GM21390 (cell line): ENCODE measurements around the gene AZGP1.
"Not testable (repeated sequence)": the region's sequence is repeated elsewhere in the genome, so short reads cannot be mapped to it uniquely, and the experiment has no call there.

ENCODE experiments used
- ATAC-seq: cut with Tn5 transposase; IDR thresholded peaks from one replicate; pipeline ENCODE4 v1.9.1; 2021; ENCODE audit not compliant: unreplicated experiment

Gene AZGP1

DNA sequence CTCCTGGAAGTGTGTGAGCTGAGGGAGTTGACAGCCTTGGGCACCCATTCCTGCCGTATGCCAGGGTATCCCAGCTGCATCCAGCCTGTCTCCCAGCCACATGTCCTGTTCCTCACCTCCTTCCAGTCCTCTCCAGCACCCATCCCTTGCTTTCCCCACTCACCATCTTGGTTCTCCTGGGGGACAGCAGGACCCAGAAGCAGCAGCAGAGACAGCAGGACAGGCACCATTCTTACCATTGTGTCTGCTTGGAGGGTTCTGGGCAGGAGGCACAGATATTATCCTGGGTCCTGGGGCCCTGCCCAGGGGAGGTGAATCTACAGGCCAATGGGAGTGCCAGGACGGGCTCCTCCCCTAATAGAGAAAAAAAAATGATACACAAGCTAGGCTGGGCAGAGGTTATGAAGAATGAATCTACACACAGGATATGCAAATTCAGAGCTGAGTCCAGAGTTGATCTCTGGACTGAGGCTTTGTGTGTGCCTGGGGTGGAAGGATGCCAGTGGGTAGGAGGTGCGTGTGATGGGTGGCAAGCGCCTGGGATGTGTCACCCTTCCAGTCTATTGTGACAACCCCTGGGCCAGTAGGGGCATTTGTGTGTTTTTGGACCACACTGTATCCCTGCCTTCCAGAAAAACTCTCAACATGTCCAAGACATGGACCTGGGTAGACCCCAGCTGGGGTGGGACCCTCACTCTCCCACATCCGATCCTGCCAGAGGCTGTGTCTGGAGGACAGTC is at the start of gene AZGP1:
Gene AZGP1, minus strand, starts transcription at position 250 of the 740 bp plus-strand sequence. Its CDS starts 11 bp downstream, at position 239.
- ATAC-seq = no peak

DNA sequence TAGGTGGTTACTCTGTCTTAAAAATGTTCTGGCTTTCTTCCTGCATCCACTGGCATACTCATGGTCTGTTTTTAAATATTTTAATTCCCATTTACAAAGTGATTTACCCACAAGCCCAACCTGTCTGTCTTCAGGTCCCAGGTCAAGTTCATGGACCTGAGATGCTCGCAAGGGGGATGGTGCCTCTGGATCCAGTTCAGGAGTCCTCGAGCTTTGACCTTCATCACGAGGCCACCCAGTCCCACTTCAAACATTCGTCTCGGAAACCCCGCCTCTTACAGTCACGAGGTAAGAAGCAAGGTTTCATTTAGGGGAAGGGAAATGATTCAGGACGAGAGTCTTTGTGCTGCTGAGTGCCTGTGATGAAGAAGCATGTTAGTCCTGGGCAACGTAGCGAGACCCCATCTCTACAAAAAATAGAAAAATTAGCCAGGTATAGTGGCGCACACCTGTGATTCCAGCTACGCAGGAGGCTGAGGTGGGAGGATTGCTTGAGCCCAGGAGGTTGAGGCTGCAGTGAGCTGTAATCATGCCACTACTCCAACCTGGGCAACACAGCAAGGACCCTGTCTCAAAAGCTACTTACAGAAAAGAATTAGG is 48.3 kb upstream of the AZGP1 start:
- no peak for ATAC-seq

DNA sequence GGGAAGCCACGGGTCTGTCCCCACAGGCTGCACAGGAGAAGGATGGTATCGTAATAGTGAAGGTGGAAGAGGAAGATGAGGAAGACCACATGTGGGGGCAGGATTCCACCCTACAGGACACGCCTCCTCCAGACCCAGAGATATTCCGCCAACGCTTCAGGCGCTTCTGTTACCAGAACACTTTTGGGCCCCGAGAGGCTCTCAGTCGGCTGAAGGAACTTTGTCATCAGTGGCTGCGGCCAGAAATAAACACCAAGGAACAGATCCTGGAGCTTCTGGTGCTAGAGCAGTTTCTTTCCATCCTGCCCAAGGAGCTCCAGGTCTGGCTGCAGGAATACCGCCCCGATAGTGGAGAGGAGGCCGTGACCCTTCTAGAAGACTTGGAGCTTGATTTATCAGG is 47.7 kb upstream of the AZGP1 start:
- ATAC-seq = no peak

DNA sequence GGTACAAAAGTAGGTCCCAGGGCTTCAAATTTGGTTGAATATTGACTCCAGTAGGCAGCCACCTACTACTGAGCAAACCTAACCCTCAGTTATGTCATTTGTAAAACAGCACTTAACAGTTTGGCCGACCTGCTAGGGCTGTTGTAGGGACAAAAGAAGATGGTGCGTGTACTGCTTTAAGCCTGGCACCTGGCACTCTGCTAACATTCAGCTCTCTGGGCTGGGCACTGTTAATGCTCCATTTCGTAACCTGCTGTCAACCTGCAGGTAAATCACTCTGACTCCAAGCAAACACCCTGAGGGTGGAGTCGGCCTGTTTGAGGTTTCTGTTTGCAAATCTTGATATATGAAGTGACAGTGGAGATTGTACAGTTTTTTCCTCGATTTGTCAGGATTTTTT is 46.8 kb upstream of the AZGP1 start:
- ATAC-seq = no peak

DNA sequence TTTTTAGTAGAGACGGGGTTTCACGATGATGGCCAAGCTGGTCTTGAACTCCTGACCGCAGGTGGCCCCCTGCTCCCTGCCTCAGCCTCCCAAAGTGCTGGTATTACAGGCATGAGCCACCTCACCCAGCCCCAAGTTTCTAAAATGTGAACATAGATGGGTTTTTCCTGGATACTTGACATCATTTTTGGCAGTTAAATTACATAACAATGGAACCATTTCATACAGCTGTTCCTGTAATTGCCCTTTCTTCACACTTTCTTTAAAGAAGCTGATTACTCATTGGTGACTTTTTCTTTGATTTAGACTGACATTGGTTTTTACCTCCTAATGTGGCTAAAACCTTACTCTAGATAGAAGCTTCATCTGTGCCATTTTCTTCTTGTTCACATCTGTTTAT is 45.5 kb upstream of the AZGP1 start:
- ATAC-seq = no peak

DNA sequence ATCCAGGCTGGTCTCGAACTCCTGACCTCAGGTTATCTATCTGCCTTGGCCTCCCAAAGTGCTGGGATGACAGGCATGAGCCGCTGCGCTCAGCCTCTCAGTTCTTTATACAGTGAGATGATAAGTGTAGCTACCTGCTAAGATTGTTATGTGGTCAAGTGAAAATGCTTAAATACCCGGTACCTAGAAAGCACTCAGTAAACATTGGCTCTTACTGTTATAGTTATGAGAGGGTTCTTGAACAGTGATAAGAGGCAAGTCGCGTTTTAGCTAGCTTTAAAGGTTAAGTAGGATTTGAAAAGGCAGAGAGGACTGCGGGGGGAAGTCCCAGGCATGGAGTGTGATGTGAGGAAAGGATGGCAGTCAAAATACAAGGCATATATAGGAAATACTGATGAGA is 44.1 kb upstream of the AZGP1 start:
- no peak for ATAC-seq

DNA sequence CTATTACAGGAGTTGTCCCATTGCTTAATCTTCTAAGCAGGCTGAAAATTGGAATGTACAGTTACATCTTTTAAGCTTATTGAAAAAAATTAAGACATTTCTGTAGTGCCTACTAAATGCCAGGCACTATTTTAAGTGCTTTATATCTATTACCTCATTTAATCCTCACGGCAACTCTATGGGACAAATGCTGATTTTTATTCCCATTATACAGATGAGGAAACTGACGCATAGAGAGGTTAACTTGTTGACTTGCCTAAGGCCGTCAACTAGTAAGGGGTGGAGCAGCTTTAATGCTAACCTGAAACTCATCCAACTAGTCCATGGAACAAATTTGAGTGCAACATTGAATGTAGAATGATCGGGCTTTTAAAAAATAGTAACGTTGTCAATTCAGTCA is 42.0 kb upstream of the AZGP1 start:
- no peak for ATAC-seq

DNA sequence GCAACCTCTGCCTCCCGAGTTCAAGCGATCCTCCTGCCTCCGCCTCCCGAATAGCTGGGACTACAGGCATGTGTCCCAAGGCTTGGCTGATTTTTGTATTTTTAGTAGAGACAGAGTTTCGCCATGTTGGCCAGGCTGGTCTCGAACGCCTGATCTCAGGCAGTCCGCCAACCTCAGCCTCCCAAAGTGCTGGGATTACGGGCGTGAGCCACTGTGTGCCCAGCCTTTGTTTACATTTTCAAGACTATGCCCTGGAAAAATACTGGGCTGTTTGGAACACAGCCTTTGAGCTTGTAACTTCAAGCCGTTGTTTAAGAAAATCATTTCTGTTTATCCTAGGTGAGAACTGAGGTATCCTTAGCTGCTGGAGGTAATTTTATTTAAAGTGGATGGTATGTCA is 41.5 kb upstream of the AZGP1 start:
- no peak for ATAC-seq

DNA sequence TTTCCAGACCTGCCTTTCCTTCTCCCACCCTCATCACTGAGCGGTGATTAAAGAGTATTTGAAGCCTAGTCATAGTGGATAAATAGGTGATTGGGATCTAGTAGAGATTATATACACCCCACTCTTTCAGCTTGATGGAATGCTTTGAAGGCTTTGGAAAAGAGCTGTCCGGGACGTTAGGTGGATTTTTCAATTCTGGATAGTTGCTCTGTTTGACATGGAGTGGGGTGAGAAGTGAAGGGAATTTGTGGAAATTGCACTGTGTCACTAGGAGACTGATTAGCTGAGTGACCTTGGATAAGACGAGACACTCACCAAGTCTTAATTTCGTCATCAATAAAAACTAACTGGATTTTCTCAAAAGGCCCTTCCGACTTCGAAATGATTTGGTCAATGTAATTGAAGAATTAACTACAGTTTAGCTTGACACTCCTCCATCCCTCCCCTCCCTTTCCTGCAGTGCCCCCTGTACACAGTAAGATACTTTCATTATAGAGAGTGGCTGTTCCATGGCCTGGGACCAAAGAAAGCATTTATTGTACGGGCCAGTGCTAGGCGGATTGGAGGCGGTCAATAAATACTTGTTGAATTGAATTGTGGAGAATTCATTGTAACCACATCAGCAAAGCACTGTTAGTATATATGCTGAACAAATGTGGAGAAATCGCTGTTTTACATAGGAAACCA is 40.5 kb upstream of the AZGP1 start:
- ATAC-seq = no peak

DNA sequence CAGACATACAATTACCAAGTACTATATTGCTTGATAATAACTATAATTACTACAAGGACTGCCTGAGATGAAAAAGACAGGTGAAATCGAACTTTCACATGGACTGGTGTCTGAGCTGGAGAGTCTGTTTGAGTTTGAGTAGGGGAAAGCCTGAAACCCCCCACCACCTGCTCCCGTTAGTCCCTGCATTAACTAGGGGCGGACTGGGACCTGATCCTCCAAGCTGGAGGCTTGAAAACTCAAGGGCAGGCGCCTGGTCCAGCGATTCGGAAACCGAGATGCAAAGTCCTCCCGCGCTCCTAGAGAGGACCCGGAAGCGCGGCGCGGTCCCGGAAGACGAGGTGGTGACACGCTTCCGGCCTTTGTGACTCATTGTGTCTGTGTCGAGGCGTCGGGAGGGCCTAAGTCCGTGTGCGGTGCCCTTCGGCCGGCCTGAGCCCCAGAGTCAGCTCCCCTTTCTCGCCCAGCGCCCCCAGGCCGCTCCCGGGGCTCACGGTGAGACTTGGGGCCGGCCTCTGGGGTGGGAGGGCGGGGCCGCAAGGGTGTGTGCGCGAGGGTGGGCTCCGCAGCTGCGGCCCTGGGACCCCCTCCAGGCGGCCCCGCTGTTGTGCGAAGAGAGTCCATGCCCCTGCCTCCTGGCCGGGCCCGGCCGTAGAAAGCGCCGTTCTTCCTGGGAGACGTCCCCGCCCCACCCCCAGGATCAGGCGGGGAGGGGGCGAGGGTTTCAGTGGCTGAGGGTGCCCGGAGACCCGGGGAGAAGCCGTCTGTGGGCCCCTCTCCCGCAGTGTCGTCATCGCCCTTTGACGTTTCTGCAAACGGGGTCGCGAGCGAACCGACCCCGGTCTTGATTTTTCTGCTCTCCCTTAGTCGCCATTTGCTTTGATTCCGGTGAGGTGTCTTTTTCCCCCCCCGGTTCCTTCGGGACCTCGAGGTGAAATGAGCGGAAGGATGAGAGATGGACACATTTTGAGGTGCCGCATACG is 39.7 kb upstream of the AZGP1 start, which contains the start of gene ZKSCAN1:
Gene ZKSCAN1, plus strand, starts transcription at position 365 of the 983 bp plus-strand sequence. CDS start 7,911 bp downstream, outside the sequence.
- ATAC-seq = peak; percentile 95

DNA sequence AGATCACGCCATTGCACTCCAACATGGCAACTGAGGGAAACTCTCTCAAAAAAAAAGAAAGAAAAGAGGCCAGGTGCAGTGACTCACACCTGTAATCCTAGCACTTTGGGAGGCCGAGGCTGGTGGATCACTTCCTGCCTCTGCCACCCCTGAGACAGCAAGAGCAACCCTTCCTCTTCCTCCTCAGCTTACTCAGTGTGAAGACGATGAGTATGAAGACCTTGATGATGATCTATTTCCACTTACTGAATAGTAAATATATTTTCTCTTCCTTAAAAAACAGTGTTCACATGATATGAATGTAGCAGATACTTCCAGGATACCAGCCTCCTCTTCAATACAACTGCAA is 37.5 kb upstream of the AZGP1 start:
- ATAC-seq = no peak

DNA sequence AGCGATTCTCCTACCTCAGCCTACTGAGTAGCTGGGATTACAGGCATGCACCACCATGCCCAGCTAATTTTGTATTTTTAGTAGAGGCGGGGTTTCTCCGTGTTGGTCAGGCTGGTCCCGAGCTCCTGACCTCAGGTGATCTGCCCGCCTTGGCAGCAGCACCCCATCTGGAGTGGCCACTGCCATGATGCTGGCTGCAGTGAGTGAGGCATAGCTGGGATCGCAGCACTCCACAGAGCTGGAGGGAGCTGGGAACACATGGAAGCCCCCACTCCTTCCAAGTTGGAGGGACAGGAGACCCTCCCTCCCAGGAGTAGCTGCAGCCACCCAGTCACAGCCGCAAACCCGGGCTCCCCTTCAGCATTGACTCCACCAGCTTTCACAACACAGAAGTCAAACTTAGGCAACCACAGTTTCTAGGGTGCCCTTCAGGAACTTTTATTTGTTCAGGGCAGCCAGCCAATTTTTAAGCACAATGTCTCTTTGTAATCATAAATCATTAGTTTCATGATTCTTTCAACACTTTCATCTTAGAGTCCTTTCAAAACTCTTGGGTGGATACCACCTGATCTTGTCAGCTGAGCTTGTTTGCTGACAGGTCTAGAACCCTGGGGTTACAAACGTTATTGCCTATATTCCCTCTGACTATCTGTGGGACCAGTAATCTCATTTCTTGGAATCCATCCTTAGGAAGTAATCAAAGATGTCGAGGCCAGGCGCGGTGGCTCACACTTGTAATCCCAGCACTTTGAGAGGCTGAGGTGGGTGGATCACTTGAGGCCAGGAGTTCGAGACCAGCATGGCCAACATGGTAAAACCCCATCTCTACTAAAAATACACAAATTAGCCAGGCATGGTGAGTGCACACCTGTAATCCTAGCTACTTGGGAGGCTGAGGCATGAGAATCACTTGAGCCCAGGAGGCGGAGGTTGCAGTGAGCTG is 36.8 kb upstream of the AZGP1 start:
- not testable (repeated sequence) for ATAC-seq

DNA sequence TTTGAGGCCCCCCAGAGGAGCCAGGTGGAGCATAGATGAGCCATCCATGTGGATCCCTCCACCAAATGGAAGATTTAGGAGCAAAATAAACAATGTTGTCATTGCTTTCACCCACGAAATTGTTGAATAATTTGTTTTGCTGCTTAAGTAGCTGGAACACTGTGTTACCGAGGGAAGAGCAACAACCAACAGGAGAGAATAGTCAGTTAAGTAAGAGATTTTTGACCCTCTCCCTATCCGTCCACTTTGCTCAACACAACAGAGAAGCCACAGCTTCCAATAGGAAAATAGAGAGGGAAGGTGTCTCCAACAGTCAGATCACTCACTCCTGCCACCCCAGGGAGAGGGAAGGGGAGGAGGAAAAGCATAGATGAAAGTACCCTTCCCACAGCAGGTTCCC is 35.7 kb upstream of the AZGP1 start:
- no peak for ATAC-seq

DNA sequence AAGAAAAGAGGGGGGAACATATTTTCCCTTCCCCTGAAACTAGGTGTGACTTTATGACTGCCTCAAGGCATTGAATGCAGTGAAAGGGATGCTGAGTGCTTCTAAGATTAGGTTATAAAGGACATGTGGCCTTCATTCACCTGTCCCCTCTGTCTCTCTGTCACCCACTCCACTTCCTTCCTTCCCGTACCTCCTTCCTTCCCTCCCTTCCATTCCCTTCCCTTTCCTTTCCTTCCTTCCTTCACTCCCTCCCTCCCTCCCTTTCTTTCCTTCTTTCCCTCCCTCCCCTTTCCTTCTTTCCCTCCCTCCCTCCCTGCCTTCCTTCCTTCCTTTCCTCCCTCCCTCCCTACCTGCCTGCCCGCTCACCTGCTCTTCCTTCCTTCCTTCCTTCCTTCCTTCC is 35.1 kb upstream of the AZGP1 start:
- no peak for ATAC-seq

DNA sequence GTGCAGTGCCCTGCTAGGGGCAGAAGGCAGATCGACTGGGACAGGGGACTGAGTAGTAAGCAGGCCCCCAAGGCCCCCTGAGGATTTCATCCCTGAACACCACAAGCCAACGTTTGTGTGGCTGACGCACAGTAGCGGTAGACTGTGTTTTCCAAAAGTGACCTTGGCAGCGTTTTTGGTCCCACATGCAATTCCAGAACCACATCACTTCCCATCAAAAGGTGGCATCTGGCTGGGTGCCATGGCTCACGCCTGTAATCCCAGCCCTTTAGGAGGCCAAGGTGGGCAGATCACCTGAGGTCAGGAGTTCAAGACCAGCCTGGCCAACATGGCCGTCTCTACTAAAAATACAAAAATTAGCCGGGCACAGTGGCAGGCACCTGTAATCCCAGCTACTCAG is 34.1 kb upstream of the AZGP1 start:
- ATAC-seq = not testable (repeated sequence)

DNA sequence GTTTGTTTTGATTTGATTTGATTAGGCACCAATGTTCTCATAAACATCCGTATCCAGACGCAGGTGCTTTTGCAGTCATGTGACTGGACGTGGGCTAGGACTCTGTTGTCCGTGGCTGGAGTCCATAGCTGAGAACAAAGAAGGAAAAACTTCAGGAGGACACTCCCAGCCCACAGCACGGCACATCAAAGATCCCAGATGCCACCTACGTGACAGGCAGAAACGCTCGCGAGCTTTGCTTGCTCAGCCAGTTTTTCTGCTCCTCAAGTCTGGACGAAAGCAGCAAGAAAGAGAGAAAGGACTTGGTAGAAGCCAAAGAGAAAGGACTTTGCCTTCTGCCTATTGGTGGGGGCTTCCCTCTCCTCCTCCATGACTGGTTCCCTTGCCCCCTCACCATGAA is 32.7 kb upstream of the AZGP1 start:
- ATAC-seq = no peak

DNA sequence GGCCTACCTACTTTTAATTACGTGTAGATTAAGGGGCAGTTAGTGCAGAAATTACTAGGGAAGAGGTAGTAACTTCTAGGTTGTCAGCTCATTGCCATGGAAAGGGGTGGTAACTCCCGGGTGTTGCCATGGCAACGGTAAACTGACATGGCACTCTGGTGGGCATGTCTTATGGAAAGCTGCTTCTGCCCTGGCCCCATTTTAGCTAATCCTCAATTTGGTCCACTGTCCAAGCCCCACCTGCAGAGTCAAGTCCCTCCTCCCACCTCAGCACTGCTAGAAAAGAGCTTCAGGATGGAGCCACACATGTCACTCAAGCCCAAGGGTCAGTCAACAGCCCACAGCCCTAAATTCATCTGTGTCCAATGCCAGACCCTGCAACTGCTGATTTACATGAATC is 32.1 kb upstream of the AZGP1 start:
- ATAC-seq = no peak

DNA sequence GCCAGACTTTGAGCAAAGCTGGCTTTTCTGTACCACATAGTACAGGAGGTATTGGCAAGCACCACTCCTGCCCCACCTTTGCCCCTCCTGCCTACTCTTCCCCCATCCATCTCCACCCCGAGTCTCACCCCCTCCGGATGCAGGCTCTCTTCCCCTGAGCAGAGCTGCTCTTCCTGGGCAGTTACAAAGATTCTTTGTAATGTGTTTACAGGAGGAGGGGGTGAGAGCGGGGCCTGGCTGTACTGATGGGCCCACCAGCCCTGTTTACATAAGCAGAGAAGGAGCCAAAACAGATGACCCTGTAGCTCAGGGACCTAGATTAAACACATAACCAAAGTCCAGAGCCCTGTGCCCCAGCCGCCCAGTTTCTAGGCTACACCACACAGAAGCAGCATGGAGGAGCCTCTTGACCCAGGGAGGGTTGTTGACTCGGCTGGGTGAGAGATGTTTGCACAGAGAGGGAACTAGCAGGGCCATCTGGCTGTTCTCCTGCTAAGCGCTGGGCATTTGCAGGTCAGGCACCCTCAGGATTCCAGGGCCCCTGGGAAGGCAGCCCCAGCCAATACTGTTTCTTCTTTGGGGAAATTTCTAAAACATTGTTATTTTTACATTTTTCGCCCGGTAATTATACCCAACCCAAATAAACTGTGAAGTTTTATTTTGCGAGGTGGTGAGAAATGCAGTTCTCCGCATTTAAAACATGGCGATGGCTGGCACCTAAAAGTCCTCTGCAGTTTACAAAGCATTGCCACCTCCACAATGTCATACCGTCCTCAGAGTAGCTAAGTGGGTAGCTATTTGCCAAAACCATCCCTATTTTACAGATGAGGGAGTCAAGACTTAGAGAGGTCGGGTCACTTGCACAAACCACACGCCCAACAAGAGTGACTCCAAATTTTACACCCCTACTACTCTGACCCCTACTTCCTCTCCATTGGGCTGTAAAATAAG is 28.2 kb upstream of the AZGP1 start:
- ATAC-seq = no peak

DNA sequence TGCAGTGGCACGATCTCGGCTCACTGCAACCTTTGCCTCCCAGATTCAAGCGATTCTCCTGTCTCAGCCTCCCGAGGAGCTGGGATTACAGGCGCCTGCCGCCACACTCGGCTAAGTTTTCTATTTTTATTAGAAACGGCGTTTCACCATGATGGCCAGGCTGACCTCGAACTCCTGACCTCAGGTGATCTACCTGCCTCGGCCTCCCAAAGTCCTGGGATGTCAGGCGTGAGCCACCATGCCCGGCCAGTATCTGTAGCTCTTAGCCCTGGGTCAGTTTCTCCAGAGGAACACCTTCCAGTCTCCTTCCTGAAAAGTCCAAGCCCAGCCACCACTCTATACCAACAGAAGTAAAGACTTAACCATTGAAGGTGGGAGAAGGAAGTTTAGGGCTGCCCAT is 24.4 kb upstream of the AZGP1 start:
- ATAC-seq = no peak
